HG03432 (cell line): Measurements from ENCODE around the gene ACOX1.
A peak's percentile ranks its signal among the peaks of the same experiment; 100 is the strongest.
"Not testable (repeated sequence)": the region's sequence is repeated elsewhere in the genome, so short reads cannot be mapped to it uniquely, and the experiment has no call there.

Experiments
- ATAC-seq: cut with Tn5 transposase; IDR thresholded peaks from one replicate; pipeline ENCODE4 v1.9.1; 2021; ENCODE audit warnings: mild to moderate bottlenecking, moderate library complexity; ENCODE audit not compliant: unreplicated experiment

ACOX1 gene

GRCh38 chr17:75981019-75981615, 2.2 kb upstream of the ACOX1 start:
- ATAC-seq = no peak

- no peak for ATAC-seq
Measured at GRCh38 chr17:75980188-75981018, 1.4 kb upstream of the ACOX1 start.

GRCh38 chr17:75979705-75980187, 780 bp upstream of the ACOX1 start:
- peak; percentile 20 for ATAC-seq

- no peak for ATAC-seq
Measured at GRCh38 chr17:75976175-75976848, 2.7 kb downstream of the ACOX1 start.

- ATAC-seq = no peak
Measured at GRCh38 chr17:75975757-75976174, 3.2 kb downstream of the ACOX1 start.

- ATAC-seq = not testable (repeated sequence)
Measured at GRCh38 chr17:75975187-75975586, 3.8 kb downstream of the ACOX1 start.

GRCh38 chr17:75970626-75971025, 8.3 kb downstream of the ACOX1 start:
- ATAC-seq = no peak

- no peak for ATAC-seq
Measured at GRCh38 chr17:75970011-75970523, 8.9 kb downstream of the ACOX1 start.

- not testable (repeated sequence) for ATAC-seq
Measured at GRCh38 chr17:75969044-75969443, 9.9 kb downstream of the ACOX1 start.

GRCh38 chr17:75965468-75965867, 13.5 kb downstream of the ACOX1 start:
- ATAC-seq = no peak

- ATAC-seq = no peak
Measured at GRCh38 chr17:75959839-75960511, 19.0 kb downstream of the ACOX1 start.

- no peak for ATAC-seq
Measured at GRCh38 chr17:75959051-75959838, 19.7 kb downstream of the ACOX1 start.

- no peak for ATAC-seq
Measured at GRCh38 chr17:75950855-75951554, 28.0 kb downstream of the ACOX1 start.

- no peak for ATAC-seq
Measured at GRCh38 chr17:75950421-75950820, 28.5 kb downstream of the ACOX1 start.

GRCh38 chr17:75945211-75945610, 33.8 kb downstream of the ACOX1 start:
- ATAC-seq = no peak

- ATAC-seq = no peak
Measured at GRCh38 chr17:75943491-75943890, 35.5 kb downstream of the ACOX1 start.

GRCh38 chr17:75942473-75942872, 36.5 kb downstream of the ACOX1 start:
- ATAC-seq = no peak

- ATAC-seq = no peak
Measured at GRCh38 chr17:75941442-75941819, 37.5 kb downstream of the ACOX1 start.

- peak; percentile 95 for ATAC-seq
Measured at GRCh38 chr17:75940727-75941441, 38.1 kb downstream of the ACOX1 start, which contains the start of gene FBF1. Gene FBF1 (minus strand): TSS chr17:75941042. CDS start chr17:75938149, 2,893 bp downstream.
